ENCODE results near the gene LIMK2.
"Not testable (repeated sequence)": the region's sequence is repeated elsewhere in the genome, so short reads cannot be mapped to it uniquely, and the experiment has no call there.

LIMK2 gene

GRCh38 chr22:31212783-31213629 lies 908 bp downstream of the LIMK2 start:
- no peak for DNase-seq

DNA sequence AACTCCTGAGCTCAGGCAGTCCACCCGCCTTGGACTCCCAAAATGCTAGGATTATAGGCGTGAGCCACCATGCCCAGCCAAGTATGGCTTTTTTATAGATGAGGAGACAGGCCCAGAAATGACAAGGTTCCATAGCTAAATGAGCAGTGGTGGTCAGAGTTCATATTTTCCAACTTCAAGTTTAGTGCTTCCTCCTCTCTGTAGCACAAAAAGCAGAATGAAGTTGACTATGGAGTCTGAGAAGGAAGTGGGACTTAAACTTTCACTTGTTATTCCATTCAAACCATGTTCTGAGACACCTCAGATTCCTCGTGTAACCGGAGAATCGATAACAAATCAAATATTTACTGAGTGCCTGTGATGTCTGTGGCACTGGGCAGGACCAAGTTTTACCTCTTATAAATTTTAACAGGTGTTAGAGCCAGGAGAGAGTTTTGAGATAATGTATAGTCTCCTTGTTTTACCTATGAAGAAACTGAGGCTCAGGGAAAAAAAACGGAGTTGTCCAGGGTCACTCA lies 3.0 kb downstream of the LIMK2 start:
- no peak for DNase-seq

- no peak for DNase-seq
These were observed 6.6 kb downstream of the LIMK2 start for GRCh38 chr22:31218565-31219262.

GRCh38 chr22:31221084-31221483 lies 9.0 kb downstream of the LIMK2 start:
- DNase-seq = no peak

DNA sequence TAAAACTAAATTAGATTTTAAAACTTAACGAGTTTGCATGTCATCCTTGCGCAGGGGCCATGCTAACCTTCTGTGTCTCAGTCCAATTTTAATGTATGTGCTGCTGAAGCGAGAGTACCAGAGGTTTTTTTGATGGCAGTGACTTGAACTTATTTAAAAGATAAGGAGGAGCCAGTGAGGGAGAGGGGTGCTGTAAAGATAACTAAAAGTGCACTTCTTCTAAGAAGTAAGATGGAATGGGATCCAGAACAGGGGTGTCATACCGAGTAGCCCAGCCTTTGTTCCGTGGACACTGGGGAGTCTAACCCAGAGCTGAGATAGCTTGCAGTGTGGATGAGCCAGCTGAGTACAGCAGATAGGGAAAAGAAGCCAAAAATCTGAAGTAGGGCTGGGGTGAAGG lies 10.6 kb downstream of the LIMK2 start:
- no peak for DNase-seq

- no peak for DNase-seq
These were observed 11.7 kb downstream of the LIMK2 start for GRCh38 chr22:31223786-31224191.

DNA sequence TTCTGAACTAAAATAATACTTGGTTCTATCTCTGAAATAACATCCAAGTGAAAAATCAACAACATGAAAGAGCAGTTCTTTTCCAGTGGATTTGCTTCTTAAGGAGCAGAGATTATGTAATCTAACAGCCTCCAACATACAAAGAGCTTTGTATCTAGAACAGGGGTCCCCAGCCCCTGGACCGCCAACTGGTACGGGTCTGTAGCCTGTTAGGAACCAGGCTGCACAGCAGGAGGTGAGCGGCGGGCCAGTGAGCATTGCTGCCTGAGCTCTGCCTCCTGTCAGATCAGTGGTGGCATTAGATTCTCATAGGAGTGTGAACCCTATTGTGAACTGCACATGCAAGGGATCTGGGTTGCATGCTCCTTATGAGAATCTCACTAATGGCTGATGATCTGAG lies 12.6 kb downstream of the LIMK2 start:
- DNase-seq = not testable (repeated sequence)

GRCh38 chr22:31227186-31227585 lies 15.1 kb downstream of the LIMK2 start:
- DNase-seq = no peak

- DNase-seq = peak; percentile 53
These were observed 17.4 kb downstream of the LIMK2 start for GRCh38 chr22:31229402-31230079.

GRCh38 chr22:31230155-31230870 lies 18.2 kb downstream of the LIMK2 start:
- DNase-seq = no peak

GRCh38 chr22:31230871-31231621 lies 18.9 kb downstream of the LIMK2 start:
- peak; percentile 45 for DNase-seq

- no peak for DNase-seq
These were observed 20.9 kb downstream of the LIMK2 start for GRCh38 chr22:31233001-31233400.

DNA sequence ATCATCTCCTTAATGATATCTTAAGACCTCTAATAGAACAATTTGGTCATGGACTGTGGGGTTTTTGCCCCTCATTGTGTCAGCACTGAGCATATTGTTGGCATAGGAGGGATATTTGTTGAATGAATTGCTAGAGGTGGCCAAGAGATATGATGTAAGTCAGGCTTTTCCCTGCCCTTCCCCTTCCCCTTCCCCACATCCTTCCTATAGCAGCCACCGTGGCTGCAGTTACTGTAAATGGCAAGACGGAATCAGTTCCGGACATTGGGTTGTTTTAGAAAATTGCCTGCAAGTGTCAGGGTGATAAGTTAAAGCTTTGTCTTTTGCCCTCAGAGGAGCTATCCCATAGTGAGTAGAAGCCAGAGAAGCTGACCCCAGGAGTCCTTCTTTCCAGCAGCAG lies 23.0 kb downstream of the LIMK2 start:
- DNase-seq = peak; percentile 40

GRCh38 chr22:31236044-31236443 lies 23.9 kb downstream of the LIMK2 start:
- DNase-seq = not testable (repeated sequence)

DNA sequence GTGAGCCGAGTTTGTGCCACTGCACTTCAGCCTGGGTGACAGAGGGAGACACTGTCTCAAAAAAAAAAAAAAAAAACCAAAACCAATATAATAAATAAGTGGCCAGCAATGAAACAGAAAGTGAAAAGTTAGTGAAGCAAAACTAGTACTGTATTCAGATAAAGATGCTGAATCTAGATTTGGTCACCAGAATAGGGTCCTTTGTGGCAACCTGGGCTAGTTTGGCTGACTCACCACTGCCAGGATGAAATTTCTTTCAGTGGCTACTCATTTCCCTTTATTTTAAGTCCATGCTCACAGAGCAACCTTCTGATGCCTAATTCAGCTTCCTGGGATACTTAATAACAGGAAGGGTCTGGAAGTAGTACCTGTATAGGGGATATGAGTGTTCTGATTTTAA lies 26.0 kb downstream of the LIMK2 start:
- DNase-seq = no peak

GRCh38 chr22:31239771-31240370 lies 27.8 kb downstream of the LIMK2 start:
- DNase-seq = no peak

- no peak for DNase-seq
These were observed 29.1 kb downstream of the LIMK2 start for GRCh38 chr22:31241200-31241599.

DNA sequence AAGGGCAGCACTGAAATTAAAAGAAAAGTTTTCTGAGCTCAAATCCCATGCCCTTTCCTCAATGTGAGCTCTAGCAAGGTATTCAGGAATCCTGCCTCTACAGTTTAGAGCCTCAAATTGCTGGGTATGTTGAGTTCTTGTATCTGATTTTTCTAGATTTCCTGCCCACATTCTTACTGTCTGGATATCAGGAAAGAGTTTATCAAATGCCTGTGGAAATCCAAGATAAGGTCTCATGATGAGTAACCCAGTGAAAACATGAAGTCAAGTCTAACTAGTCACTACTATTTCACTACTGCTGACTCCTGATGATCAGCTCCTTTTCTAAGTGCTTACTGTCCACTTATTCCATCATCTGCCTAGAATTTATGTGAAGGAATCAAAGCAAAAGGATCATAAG lies 29.8 kb downstream of the LIMK2 start:
- peak; percentile 78 for DNase-seq

DNA sequence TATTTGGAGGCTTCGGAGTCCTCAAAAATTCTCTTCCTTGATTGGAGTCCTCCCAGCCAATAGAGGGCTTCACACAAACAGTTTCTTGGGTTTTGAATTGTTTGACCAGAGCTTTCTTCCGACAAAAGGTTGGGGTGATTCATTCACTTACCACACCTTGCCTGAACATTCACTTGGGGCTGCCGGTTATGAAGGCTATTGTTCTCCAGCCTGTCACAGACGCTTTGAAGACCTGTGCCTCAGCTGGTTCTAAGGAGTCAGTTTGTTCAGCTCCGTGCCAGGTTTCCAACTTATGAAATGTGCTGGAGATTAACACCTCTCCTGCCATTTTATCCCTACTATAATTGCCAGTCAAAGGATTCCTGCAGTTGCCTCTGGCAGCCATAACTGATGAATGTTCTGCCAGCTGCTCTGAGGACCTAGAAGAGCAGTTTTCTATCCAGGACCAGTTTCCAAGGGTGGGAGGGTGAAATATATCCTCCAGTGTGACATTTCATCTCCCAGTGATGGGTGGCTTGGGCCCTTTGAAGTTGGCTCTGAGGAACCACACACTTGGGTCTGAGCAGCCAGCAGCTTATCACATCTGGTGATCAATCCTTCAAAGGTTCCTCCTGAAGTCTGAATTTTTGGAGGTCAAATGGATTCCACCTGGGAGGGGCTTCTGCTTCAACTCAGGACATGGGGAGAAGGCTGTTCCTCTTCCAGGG lies 31.4 kb downstream of the LIMK2 start:
- DNase-seq = peak; percentile 30

Measured in fibroblast of skin of abdomen (primary cell).